ENCODE results near the gene PLAAT3.
"Not testable (repeated sequence)": the region's sequence is repeated elsewhere in the genome, so short reads cannot be mapped to it uniquely, and the experiment has no call there.

The PLAAT3 gene

GRCh38 chr11:63537293-63538101 is 76.7 kb downstream of the PLAAT3 start:
- DNase-seq (ENCODE audit: low read depth) = no peak

- DNase-seq (ENCODE audit: low read depth) = no peak
Measured at GRCh38 chr11:63536669-63537292, 77.5 kb downstream of the PLAAT3 start, which contains the start of gene PLAAT4. PLAAT4 (plus strand) TSS chr11:63536808; CDS start chr11:63536869, 61 bp downstream.

- DNase-seq (ENCODE audit: low read depth) = no peak
Measured at GRCh38 chr11:63535734-63536133, 78.5 kb downstream of the PLAAT3 start.

GRCh38 chr11:63534895-63535461 is 79.3 kb downstream of the PLAAT3 start:
- no peak for DNase-seq (ENCODE audit: low read depth)

GRCh38 chr11:63534076-63534475 is 80.2 kb downstream of the PLAAT3 start:
- DNase-seq (ENCODE audit: low read depth) = no peak

GRCh38 chr11:63532799-63533475 is 81.3 kb downstream of the PLAAT3 start:
- no peak for DNase-seq (ENCODE audit: low read depth)

GRCh38 chr11:63532117-63532516 is 82.1 kb downstream of the PLAAT3 start:
- no peak for DNase-seq (ENCODE audit: low read depth)

GRCh38 chr11:63531074-63531792 is 83.0 kb downstream of the PLAAT3 start:
- not testable (repeated sequence) for DNase-seq (ENCODE audit: low read depth)

GRCh38 chr11:63530021-63530420 is 84.2 kb downstream of the PLAAT3 start:
- no peak for DNase-seq (ENCODE audit: low read depth)

GRCh38 chr11:63529373-63529772 is 84.9 kb downstream of the PLAAT3 start:
- not testable (repeated sequence) for DNase-seq (ENCODE audit: low read depth)

- DNase-seq (ENCODE audit: low read depth) = not testable (repeated sequence)
Measured at GRCh38 chr11:63528729-63529278, 85.4 kb downstream of the PLAAT3 start.

- DNase-seq (ENCODE audit: low read depth) = not testable (repeated sequence)
Measured at GRCh38 chr11:63528156-63528555, 86.1 kb downstream of the PLAAT3 start.

GRCh38 chr11:63527667-63528066 is 86.6 kb downstream of the PLAAT3 start:
- DNase-seq (ENCODE audit: low read depth) = no peak
